GM20431 (cell line): ENCODE measurements around the gene AGAP1.

Experiments
- in situ Hi-C: fragments of 300-500 bp; cut with MseI, MboI; formaldehyde crosslinking; loops from one replicate; pipeline ENCODE4 v1.15.0; 2020; ENCODE audit warnings: low sequenced_read_pairs; ENCODE audit not compliant: unreplicated experiment

AGAP1 gene

DNA sequence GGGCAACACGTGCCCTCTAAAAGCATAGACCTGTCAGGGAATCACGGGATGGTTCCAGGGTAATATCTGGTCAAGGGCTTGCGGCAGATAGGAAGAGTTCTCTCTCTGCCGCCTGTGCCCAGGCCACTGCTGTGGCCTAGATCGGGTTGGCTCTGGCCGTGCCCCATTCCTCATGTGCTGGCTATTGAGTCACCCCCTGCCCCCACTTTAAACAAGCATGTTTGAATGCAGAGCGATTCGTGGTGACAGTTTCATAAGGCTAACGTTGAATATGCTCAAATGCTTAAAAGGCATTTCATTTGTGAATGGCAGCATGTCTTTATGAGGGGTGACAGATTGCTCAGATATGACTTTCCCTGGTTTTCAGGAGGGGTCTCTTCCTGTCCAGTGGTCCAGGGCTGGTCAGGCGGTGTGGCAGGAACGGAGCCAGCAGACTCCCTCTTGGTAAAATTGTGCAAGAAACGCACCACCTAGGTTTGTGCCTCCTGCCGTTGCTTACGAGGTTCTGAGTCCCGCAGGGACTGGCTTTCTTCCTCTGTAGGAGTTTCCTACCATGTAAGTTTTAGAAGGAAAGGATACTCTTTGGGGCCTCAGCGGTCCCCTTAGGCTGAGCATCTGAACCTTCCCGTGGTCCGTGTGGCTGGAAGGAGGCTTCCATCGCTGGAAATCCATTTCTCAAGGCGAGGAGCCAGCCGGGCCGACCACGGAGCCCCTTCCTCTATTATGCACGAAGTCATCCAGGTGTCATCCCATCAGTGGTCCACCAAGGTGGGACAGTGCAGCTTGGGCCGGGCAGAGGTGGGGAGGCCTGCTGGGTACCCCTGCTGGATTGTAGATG lies 50.2 kb downstream of the AGAP1 start:
- in situ Hi-C loops = no loop called here

DNA sequence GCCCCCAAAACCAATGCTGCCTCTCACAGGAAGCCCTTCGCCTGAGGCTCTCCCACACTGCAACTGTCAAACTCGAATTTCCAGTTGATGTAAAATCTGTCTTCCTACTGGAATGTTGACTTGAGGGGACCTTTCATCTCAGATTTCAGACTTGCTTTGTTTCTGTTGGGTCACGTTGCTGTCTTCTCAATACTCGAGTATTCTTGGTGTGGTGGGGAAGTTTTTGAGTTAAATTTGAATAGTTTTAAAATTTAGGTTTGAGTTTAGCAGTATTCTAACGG lies 50.8 kb downstream of the AGAP1 start:
- in situ Hi-C loops = no loop called here

DNA sequence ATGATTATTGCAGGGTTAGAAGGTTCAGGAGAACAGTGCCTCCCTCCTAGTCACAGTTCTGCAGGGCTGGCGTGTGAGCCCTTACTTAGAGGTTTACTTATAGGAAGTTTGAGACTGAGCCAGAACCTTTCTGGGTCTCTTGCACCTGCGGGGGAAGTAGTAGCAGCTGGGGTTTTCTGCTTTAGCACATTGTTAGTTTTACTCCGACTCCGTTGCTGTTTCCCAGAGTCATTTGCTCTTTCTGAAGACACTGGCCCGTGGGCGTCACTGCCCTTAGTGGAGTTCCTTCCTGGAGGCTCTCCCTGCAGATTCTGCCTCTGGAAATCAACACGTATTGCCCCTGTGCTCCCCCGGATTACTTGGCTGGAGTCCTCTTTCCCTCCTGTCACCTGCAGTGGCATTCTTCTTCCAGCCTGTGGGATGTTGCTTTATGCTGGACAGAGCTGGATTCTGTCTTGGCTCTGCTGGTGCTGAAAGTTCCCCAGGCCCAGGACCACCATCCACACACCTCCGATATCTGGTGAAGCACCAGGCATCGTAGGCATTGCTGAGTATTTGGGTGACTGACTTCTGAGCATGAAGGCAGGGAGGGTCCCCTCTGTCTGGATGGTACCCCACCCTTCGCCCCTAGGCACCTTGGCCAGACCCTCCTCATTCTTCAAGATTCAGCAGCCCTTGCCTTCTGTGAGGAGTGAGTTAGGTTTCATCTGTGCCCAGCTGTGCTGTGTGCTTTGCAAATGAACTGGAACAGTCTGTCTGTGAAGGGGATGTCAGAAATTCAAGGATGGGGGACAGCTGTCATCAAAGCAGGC lies 51.7 kb downstream of the AGAP1 start:
- in situ Hi-C loops = no loop called here

DNA sequence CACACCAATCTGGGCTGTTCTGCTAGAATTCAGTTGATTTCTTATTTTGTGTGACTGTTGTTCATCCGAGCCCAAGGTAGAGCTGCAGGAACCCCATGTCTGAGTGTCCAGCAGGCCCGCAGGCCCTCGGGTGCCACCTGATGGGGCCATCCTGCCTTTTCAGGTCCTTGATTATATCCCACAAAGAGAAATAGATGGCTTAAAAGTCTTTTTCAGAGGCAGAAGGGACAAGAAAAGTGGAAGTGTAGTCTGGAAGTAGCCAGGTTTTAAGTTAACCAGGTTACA lies 52.2 kb downstream of the AGAP1 start:
- in situ Hi-C loops = no loop called here

DNA sequence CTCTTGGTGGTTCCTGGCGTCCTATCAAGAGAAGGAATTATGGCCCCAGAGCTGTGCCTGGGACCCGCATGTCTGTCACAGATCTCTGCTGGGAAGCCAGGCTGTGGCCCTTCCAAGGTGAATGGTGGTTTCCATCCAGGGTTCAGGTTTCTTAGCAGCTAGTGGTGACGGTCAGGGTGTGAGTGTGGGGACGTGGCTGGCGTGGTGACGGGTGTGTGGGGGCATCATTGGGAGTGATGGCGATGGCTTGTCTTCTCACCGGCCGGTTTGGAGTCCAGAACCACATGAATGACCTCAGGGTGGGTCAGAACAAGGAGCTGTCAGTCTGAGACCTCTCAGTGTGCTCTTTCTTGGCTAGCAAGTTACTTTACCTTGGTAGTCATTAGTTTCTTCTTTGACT lies 52.6 kb downstream of the AGAP1 start:
- in situ Hi-C loops = no loop called here

DNA sequence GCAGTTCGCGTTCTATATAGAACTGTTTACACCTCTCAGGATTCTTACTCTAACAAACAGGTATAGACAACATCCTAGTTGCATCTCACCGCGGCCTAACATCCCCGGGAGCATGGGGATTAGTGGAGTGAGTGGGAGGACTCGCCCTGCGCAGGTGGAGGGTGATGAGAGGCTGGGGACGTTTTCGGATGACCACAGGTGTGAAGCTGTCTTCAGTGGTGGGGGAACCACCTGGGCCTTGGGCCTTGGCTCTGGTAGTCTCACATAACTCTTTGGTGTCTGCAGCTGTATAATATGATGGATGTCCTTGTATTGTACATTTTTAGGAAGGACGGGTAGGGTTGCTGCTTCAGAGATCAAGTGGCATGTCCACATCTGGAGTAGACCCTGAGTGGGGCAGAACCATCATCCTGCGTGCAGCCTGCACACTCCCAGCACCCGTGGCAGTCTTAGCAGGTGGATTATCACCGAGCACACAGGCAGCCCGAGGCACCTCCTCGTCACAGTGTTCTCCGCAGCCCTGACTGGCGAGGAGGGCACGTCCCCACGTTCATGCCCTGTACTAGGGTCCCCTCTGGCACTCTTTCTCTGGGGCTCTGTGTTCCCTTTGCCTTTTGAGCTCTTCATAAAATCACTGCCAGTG lies 56.0 kb downstream of the AGAP1 start:
- in situ Hi-C loops = no loop called here

DNA sequence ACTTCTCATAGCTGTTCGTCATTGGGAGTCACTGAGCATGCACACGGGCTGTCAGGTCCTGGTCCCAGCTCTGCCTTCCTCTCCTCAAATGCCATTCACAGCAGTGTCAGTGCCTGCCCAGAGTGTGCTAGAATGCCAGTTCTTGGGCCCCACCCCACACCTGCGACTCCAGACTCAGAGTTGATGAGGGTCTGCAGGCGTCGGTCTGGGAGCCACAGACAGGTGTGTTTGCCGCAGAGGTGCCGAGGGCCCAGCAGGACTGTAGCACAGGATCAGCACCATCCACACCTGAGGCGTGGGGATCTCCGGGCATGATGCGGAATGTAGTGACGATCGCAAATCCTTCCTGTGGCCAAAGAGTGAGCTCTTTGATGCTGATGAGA lies 56.5 kb downstream of the AGAP1 start:
- in situ Hi-C loops = no loop called here

DNA sequence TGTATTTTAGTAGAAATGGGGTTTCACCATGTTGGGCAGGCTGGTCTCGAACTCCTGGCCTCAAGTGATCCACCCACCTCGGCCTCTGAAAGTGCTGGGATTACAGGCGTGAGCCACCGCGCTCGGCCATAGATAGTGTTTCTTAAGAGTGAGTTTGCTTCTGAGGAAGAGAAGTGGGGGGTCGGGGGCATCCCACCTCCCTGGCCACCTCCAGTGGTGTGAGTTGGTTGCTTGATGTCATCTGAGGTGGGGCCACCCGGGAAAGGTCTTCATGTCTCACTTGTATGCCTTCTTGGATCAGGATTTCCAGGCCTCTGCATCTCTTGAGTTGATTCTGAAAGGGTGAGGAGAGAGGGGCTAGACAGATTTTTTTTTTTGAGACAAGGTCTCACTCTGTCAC lies 57.1 kb downstream of the AGAP1 start:
- in situ Hi-C loops = no loop called here

DNA sequence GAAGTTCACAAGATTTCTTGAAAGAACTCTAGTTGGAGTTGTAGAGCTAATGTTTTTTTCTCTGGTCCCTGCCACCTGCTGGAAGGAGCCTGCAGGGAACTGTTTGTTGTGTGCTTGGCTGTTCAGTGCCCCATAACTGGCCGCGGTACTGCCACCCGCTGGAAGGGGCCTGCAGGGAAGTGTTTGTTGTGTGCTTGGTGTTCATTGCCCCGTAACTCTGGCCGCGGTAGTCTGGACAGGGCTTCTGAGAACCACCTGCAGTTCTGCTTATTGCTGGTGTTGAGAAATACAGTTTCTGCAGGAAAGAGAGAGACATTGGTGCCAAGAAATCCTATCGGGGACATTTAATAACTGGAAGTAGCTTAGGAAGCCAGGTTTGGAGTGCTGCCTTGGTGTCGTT lies 58.1 kb downstream of the AGAP1 start:
- in situ Hi-C loops = no loop called here

DNA sequence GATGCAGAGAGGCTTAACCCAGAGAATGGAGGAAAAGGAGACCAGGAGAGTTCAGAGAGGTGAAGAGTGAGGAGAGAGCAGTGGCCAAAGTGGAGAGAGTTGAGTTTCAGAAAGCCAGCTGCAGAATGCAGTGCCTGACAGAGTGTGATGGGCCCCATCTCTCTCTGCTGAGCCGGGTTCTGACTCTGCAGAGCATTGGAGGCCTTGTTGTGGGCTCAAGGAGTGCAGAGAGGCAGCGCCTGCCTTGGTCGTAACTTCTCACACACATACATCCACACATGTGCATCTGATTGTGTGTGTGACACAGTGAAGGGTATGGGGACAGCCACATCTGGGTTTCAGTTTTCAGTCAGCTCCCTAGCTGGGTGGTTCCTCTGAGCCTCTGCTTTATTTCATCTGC lies 58.8 kb downstream of the AGAP1 start:
- in situ Hi-C loops = no loop called here

DNA sequence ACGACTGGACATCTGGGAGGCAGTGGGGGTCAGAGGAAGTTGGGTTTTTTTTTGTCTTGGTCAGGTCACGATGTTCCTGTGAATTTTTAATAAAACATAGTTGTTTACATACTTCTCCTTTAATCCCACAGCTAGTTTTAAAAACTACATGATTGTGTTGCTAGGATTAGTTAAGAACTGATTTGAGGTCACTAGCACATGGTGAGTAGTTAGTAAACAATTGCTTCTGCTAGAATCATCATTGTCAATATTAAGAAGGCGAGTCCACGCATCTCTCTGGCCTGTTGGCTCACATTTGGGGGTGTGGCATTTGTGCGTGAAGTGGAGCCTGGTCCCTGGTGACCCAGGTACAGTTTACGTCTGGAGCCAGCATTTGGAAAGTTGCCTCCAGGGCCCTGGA lies 59.4 kb downstream of the AGAP1 start:
- in situ Hi-C loops = no loop called here

DNA sequence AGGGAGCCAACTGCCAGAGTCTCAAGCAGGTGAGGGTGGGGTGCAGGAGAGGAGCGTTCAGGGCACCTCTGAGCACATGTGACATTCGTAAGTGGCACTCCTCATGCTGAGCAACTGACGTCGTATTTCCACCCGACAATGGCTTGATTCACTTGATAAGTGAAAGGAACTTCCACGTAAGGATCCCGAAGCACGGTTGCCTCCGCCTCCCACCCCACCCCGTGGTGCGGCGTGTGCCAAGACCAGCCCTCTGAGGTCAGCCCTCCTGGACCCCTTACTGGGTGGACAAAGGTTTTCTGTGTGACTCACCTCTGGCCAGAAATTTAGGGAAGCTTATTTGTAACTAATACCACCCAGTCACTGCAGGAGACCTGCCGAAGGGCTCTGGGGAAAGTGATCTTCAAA lies 59.9 kb downstream of the AGAP1 start:
- in situ Hi-C loops = no loop called here

DNA sequence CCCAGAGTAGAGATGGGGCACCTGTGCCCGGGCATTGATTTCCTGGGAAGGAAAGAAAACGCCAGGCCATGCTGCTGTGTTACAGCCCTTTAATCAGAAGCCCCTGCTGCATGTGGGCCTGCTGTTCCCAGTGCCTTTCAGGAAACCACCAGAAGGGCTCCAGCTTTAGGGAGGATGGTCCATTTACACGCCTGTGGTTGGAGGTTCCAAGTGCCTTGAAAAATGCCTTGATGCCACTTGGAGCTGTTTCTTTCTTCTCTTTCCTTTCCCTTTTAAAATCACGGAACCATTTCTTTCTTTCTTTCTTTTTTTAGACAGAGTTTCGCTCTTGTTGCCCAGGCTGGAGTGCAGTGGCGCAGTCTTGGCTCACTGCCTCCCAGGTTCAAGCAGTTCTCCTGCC lies 60.5 kb downstream of the AGAP1 start:
- in situ Hi-C loops = no loop called here

DNA sequence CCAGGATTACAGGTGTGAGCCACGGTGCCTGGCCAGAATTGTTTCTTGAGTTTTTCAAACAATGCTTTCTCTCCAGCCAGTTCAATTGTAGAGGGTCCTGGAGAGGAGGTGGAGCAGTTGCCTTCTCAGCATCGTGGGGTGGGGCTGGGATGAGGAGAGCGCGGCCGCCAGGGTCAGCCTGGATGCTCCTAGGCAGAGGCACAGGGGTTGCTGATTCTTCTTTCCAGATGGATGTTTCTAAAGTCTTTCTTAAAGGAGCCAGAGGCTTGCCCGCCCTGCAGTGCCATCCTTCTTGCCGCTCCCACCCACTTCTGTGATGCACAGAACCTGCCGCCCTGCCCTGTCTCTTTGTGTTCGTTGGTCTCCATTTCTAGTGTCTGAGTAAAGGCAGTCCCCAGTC lies 61.1 kb downstream of the AGAP1 start:
- in situ Hi-C loops = no loop called here

DNA sequence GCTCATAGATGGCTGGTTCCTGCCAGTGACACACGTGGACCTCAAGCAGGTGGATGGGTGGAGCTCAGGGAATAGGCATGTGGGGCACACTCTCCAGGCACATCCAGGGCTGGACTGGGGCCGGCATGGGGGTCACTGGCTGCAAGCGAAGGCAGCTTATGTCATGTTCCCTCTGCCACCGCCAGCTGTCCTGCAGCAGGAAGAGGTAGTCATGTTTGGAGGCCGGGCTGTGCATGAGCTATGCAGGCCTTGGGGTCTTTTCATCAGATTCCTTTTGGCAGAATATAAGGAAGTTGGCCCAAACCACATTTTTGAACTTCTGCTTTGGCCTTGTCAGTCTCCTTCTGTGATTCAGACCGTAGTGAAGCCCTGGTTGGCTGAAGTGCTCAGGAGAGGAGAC lies 61.5 kb downstream of the AGAP1 start:
- in situ Hi-C loops = no loop called here

DNA sequence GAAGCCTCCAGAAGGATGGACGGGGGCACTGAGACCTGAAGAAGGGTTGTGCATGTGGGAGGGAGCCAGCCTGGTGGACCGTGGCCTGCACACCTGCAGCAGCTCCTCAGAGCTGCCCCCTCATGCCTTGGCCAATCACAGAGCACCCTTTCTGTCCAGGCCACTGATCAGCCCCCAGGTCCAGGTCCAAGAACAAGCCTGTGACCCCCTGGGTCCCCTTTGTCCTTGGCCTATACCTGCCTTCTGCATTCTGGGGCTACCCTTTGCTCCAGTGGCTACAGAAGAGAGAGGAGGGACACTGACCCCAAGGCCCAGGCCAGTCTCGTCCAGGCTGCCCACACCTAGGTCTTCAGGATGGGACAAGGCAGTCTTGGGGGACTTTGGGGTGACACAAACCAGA lies 62.2 kb downstream of the AGAP1 start:
- in situ Hi-C loops = no loop called here

DNA sequence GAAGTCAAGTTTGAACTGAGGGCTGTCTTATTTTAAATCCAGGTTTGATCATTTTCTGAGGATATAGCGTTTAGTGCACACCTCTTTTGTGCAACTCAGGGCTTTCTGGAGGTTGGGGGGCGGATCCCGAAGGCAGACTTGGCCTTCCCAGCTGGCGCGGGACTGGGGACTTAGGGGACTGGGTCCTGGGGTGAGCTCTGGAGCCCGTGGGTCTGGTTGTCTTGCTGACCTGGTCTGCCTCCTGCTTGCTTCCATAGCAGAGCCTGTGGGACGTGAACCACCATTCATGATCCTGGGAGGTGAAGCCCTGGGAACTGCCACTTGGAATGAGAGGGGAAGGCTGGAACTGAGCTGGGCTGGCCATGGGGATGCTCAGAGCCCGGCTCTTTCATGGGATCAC lies 63.1 kb downstream of the AGAP1 start:
- in situ Hi-C loops = no loop called here

DNA sequence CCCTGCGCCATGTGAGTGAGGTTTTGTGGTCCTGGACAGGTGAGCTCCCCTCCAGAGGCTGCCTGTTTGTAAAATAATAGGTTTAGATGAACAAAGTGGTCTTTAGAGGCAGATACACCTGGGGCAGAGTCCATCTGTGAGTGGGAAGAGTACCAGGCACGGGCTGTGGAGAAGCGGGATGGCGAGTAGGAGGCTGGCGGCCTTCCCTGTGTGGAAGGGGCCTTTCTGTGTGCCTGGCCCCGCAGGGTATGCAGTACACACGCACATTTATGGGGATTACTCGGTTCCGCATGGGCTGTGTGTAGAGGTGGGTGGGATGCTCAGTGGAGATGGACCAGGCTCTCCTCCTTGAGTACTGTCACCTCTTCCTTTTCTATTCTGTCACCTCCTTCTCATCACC lies 64.1 kb downstream of the AGAP1 start:
- in situ Hi-C loops = no loop called here

DNA sequence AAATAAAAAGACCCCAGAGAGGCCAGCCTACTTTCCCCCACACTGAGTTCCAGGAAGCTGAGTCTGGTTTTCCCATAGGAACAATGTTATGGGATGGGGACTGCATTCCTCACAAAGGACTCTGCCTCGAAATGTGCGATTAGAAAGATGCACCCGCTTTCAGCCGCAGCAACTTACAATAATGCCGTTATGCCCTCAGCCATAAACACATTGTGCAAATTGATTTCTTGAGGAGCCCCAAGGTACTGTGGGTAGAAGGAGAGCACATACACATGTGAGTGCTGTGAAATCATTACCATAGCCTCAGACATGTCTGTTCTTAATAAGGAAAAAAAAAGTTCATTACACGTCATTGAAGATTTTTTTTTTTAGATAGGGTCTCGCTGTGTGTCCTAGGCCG lies 64.7 kb downstream of the AGAP1 start:
- in situ Hi-C loops = no loop called here

DNA sequence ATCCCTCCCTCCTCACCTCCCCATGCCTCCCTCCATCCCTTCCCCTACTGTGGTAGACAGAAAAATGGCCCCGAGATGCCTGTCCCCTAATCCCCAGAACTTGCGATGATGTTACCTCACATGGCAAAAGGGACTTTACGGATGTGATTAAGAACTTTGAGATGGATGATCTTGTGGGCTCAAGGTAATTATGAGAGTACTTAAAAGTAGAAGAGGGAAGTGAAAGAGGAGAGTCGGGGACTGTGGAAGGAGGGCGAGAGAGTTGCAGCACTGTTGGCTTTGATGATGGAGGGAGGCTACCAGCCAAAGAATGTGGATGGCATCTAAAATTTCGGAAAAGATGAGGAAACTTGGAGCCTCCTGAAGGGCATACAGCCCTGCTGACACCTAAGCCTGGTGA lies 66.5 kb downstream of the AGAP1 start:
- in situ Hi-C loops = no loop called here

DNA sequence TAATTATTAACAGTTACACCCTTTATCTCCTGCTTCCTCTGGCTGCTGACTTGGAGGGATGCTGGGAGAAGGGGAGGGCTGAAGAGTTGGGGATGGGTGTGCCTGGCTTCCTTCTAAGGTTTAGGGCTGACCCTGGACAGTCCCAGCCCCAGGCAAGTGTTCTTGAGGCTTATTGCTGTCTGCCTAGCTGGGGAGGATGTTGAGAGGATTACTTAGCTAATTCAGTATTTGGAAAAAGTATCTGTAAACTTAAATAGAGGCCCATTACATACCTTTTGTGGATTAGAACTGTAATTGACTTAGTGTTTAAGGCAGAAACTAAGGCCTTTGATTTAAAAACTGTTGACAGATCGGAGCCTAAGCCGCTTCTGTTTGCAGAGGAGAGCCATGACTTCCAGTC lies 67.6 kb downstream of the AGAP1 start:
- in situ Hi-C loops = no loop called here
